Ishikawa (cell line): ENCODE results near the gene SLC12A6.

Experiments
- CEBPB ChIP-seq: IDR thresholded peaks from 2 replicates; pipeline ENCODE4 v1.6.1; 2012
- CREB1 ChIP-seq: IDR thresholded peaks from 2 replicates; pipeline ENCODE4 v1.6.1; 2012; ENCODE audit warnings: low read depth
- EGR1 ChIP-seq: IDR thresholded peaks from 2 replicates; pipeline ENCODE4 v1.6.1; 2012
- EP300 ChIP-seq: IDR thresholded peaks from 2 replicates; pipeline ENCODE4 v1.6.1; 2012; ENCODE audit warnings: borderline replicate concordance
- FOXM1 ChIP-seq: IDR thresholded peaks from 2 replicates; pipeline ENCODE4 v1.6.1; 2012; ENCODE audit warnings: low read depth, borderline replicate concordance
- NFIC ChIP-seq: IDR thresholded peaks from 2 replicates; pipeline ENCODE4 v1.6.1; 2012
- RAD21 ChIP-seq: IDR thresholded peaks from 2 replicates; pipeline ENCODE4 v1.6.1; 2012; ENCODE audit warnings: low read depth
- REST ChIP-seq: IDR thresholded peaks from 2 replicates; pipeline ENCODE4 v1.6.1; 2012; ENCODE audit warnings: low read depth, mild to moderate bottlenecking
- TAF1 ChIP-seq: IDR thresholded peaks from 2 replicates; pipeline ENCODE4 v1.6.1; 2012; ENCODE audit warnings: low read depth, mild to moderate bottlenecking
- TCF12 ChIP-seq: IDR thresholded peaks from 2 replicates; pipeline ENCODE4 v1.6.1; 2012; ENCODE audit warnings: low read depth
- TEAD4 ChIP-seq: IDR thresholded peaks from 2 replicates; pipeline ENCODE4 v1.6.1; 2012
- YY1 ChIP-seq: IDR thresholded peaks from 2 replicates; pipeline ENCODE4 v1.6.1; 2012; ENCODE audit warnings: low read depth
- ZBTB7A ChIP-seq: IDR thresholded peaks from 2 replicates; pipeline ENCODE4 v1.6.1; 2012; ENCODE audit warnings: low read depth
- TF ChIP-seq, protein P1 (sequence below): IDR thresholded peaks from 2 replicates; pipeline ENCODE4 v1.6.1; 2012
- TF ChIP-seq, protein P2 (sequence below): IDR thresholded peaks from 2 replicates; pipeline ENCODE4 v1.6.1; 2012

The SLC12A6 gene

GRCh38 chr15:34297059-34297458 is 40.5 kb downstream of the SLC12A6 start:
- no peak for TF ChIP-seq TAF1
- no peak for TF ChIP-seq EP300
- no peak for TF ChIP-seq YY1
- no peak for TF ChIP-seq CEBPB
- TF ChIP-seq ZBTB7A = no peak
- no peak for TF ChIP-seq CREB1
- TF ChIP-seq RAD21 = no peak
- no peak for TF ChIP-seq FOXM1

DNA sequence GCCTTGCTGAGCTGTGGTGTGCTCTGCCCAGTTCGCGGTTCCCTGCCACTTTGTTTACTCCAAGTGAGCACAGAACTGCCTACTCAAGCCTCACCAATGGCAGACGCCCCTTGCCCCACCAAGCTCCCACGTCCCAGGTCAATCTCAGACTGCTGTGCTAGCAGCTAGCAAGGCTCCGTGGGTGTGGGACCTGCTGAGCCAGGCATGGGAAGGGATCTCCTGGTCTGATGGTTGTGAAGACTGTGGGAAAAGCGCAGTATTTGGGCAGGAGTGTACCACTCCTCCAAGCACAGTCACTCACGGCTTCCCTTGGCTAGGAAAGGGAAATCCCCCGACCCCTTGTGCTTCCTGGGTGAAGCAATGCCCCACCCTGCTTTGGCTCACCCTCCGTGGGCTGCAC is 45.0 kb downstream of the SLC12A6 start:
- TF ChIP-seq, protein P1, sequence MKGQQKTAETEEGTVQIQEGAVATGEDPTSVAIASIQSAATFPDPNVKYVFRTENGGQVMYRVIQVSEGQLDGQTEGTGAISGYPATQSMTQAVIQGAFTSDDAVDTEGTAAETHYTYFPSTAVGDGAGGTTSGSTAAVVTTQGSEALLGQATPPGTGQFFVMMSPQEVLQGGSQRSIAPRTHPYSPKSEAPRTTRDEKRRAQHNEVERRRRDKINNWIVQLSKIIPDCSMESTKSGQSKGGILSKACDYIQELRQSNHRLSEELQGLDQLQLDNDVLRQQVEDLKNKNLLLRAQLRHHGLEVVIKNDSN = no peak
- no peak for TF ChIP-seq TAF1
- no peak for TF ChIP-seq TEAD4
- no peak for TF ChIP-seq CEBPB
- TF ChIP-seq TCF12 = no peak
- no peak for TF ChIP-seq EP300
- TF ChIP-seq EGR1 = no peak
- TF ChIP-seq, protein P2, sequence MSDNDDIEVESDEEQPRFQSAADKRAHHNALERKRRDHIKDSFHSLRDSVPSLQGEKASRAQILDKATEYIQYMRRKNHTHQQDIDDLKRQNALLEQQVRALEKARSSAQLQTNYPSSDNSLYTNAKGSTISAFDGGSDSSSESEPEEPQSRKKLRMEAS = no peak
- no peak for TF ChIP-seq FOXM1
- TF ChIP-seq NFIC = no peak
- TF ChIP-seq REST = no peak
- TF ChIP-seq YY1 = no peak
- no peak for TF ChIP-seq RAD21
- TF ChIP-seq CREB1 = no peak
- TF ChIP-seq ZBTB7A = no peak

DNA sequence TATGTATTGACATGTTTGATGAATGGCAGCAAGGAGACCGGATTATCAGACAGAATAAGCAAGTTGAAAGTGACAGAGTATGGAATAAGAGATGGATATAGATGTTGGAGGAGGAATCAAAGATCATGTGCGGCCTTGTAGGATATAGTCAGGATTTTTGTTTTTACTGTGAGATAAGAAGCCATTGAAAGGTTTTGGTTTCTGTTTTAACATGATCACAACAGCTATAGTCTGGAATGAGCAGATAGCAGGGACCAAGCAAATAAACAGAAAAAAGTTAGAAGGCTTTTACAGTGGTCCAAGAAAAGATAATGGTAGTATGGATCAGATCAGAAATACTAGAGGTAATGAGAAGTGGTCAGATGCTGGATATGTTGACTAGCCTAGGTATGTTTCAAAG is 52.6 kb downstream of the SLC12A6 start:
- TF ChIP-seq TAF1 (no peak), NFIC (no peak), CREB1 (no peak), EP300 (no peak), REST (no peak), ZBTB7A (no peak), RAD21 (no peak), TCF12 (no peak), FOXM1 (no peak), YY1 (no peak), EGR1 (no peak), TEAD4 (no peak), CEBPB (no peak)
- TF ChIP-seq, protein P2 = no peak
- TF ChIP-seq, protein P1 = no peak

- TF ChIP-seq ZBTB7A (no peak), YY1 (no peak), EP300 (no peak), REST (no peak), TAF1 (no peak), CEBPB (no peak), CREB1 (no peak), RAD21 (no peak), TEAD4 (no peak), EGR1 (no peak), FOXM1 (no peak), NFIC (no peak)
- TF ChIP-seq, protein P1 = no peak
- TF ChIP-seq, protein P2 = no peak
Measured at GRCh38 chr15:34282384-34282783, 55.2 kb downstream of the SLC12A6 start.
